ENCODE data around the gene ENTR1. TPM values are rescaled to one million over a fixed set of nuclear protein-coding genes. Genes with fewer than 3 reads are reported as not detected.

Gene ENTR1
- total and polyA plus RNA-seq, 2 experiments from 2014 or later: 25.6 to 30.2 TPM

DNA sequence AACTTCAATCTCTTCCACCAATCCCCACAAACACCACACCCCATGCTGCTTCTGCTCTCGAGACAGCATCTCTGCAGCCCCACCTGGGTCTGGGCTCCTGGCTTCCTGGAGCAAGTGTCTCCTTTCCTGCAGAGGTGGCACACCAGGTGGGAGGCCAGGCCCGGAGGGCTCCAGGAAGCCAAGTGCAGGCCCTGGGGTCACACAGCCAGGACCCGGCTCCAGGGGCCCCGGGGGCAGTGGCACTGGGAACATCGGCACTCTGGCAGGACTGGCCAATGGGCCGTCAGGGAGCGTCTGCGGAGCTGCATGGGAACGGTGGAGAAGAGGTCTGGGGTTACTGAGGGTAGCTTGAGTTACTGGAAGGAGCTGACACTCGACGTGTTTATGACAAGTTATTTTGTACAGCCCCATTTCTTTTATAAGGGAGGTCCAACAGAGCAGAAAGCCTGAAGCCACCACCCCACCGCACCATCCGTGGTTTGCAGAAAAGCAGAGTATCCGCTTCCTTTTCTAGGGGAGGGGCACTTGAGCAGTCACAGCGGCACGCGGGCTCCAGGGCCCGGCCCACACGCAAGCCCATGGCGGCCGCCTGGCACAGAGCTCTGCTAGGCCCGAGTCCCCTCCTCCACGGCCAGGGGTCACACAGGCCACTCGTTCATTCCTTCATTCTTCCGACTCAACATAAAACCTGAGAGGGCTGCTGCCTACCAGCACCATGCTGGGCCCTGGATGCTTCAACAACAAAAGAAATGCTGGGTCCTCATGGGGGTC, 43.8 kb upstream of the ENTR1 start:
- Histone ChIP-seq H3K9me3 (ENCODE audit: low read depth) (no peaks in the 10 kb centered on the region), H3K4me1 (ENCODE audit: low read depth) (no peaks in the 10 kb centered on the region), H3K4me3 (no peak overlapping the region), H3K27me3 (no peaks in the 10 kb centered on the region), H3K36me3 (peaks cover 54% of the 10 kb centered on the region), H3K27ac (no peak overlapping the region)
- no peak for DNase-seq (ENCODE audit: low read depth in 1 of 2, low spot score in 1 of 2)
- TF ChIP-seq, protein P1, sequence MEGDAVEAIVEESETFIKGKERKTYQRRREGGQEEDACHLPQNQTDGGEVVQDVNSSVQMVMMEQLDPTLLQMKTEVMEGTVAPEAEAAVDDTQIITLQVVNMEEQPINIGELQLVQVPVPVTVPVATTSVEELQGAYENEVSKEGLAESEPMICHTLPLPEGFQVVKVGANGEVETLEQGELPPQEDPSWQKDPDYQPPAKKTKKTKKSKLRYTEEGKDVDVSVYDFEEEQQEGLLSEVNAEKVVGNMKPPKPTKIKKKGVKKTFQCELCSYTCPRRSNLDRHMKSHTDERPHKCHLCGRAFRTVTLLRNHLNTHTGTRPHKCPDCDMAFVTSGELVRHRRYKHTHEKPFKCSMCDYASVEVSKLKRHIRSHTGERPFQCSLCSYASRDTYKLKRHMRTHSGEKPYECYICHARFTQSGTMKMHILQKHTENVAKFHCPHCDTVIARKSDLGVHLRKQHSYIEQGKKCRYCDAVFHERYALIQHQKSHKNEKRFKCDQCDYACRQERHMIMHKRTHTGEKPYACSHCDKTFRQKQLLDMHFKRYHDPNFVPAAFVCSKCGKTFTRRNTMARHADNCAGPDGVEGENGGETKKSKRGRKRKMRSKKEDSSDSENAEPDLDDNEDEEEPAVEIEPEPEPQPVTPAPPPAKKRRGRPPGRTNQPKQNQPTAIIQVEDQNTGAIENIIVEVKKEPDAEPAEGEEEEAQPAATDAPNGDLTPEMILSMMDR (IDR thresholded peaks at IDR 0.05; ENCODE audit: low read depth, low read length): no peak

DNA sequence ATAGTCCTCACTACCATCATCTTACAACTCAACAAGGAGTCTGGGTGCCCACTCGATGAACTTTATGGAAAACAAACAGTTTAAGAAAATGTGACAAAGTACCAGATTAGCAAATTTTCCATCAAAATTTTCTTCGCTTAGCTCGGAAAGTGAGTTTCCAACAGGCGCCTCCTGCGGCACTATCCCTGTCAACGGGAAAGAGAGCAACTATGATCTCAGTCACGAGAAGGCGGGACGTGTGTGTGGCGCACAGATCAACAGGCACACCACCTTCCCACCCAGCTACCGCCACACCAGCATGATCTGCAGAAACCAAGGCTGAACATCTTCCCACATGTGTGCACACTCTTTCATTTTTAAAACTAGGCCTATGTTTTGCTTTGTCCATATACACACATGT, 42.9 kb upstream of the ENTR1 start:
- H3K4me3 ChIP-seq: no peak overlapping the region
- H3K36me3 ChIP-seq: peaks cover 55% of the 10 kb centered on the region
- H3K27ac ChIP-seq: no peak overlapping the region
- H3K27me3 ChIP-seq: no peaks in the 10 kb centered on the region
- no peak for DNase-seq (ENCODE audit: low read depth in 1 of 2, low spot score in 1 of 2)
- no peaks in the 10 kb centered on the region for H3K9me3 ChIP-seq (ENCODE audit: low read depth)
- no peaks in the 10 kb centered on the region for H3K4me1 ChIP-seq (ENCODE audit: low read depth)
- TF ChIP-seq, protein P1 (IDR thresholded peaks at IDR 0.05; ENCODE audit: low read depth, low read length): no peak

DNA sequence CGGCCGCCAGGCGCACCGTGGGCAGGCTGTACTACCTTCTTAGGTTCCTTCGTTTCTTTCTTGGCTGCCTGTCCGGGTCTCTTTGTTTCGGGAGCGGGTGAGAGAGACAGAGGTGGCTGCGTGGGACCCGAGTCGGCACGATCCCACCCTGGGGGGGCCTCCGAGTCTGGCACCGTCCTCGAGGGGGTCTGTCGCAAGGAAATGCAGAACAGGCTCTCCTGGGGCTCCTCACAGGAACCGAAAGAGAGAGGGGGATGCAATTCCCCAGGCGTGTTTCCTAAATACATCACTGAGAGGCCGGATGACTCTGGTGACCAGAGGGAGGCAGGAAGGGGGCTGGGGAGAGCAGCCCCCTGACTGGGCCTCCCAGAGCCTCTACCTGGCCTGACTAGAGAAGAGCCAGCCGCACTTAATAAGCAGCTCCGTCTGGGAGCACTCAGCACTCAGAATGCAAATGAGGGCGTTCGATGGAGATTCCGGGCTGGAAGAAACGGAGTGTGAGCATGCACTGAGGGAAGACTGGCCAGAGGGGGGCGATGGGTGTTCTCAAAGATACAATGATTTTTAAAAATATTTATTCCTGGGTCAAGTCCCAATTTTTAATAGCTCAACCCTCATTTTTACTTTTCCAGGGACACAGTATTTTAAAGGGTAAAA, 40.9 kb upstream of the ENTR1 start:
- H3K27ac ChIP-seq: peak overlapping the region; percentile 43
- no peak overlapping the region for H3K4me3 ChIP-seq
- no peaks in the 10 kb centered on the region for H3K9me3 ChIP-seq (ENCODE audit: low read depth)
- TF ChIP-seq, protein P1 (IDR thresholded peaks at IDR 0.05; ENCODE audit: low read depth, low read length): no peak
- peak in 1 of 2 donors; percentile 65 for DNase-seq (ENCODE audit: low read depth in 1 of 2, low spot score in 1 of 2)
- no peaks in the 10 kb centered on the region for H3K27me3 ChIP-seq
- no peaks in the 10 kb centered on the region for H3K4me1 ChIP-seq (ENCODE audit: low read depth)
- peaks cover 51% of the 10 kb centered on the region for H3K36me3 ChIP-seq

DNA sequence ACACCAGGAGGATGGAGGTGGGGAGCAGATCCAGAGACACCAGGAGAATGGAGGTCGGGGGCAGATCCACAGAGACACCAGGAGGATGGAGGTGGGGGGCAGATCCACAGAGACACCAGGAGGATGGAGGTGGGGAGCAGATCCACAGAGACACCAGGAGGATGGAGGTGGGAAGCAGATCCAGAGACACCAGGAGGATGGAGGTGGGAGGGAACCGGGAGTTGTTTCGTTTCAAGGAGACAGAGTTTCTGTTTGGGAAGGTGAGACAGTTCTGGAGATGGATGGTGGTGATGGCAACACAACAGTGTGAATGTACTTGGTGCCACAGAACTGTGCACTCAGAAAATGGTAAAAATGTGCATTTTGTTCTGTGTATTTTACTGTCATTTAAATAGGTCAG, 38.2 kb upstream of the ENTR1 start:
- no peak for DNase-seq (ENCODE audit: low read depth in 1 of 2, low spot score in 1 of 2)
- Histone ChIP-seq H3K27ac (no peak overlapping the region), H3K4me3 (no peak overlapping the region), H3K36me3 (peaks cover 44% of the 10 kb centered on the region), H3K27me3 (no peaks in the 10 kb centered on the region), H3K4me1 (ENCODE audit: low read depth) (no peaks in the 10 kb centered on the region), H3K9me3 (ENCODE audit: low read depth) (no peaks in the 10 kb centered on the region)
- TF ChIP-seq, protein P1 (IDR thresholded peaks at IDR 0.05; ENCODE audit: low read depth, low read length): no peak

DNA sequence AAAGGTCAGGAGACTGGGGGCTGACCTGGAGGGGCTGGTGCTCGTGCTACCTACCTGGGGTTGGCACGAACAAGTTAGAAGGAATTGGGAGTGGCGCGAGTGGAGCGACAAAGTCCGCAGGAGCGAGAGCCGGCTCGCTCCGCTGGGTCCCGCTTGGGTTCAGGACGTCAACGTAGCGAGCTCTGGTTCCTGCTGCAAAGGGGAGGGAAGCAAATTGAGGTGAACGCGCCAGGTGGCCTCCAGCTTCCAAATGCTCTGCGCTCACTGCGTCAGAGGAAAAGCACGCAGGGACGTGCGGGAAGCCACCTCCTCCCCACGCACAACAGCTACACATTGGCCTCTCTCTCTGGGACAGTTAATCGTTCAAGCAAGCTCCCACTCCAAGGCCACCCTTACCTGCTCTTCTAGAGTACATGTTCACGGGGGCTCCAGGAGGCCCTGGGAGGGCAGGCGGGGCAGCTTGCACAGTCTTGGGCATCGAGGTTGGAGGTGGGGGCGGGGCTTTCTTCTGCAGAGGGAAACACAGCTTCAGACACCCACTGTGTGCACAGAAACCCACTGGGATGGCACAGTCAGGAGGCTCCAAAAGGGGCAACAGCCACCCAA, 36.9 kb upstream of the ENTR1 start:
- no peak overlapping the region for H3K4me3 ChIP-seq
- H3K4me1 ChIP-seq (ENCODE audit: low read depth): no peaks in the 10 kb centered on the region
- peaks cover 50% of the 10 kb centered on the region for H3K36me3 ChIP-seq
- no peaks in the 10 kb centered on the region for H3K9me3 ChIP-seq (ENCODE audit: low read depth)
- no peak overlapping the region for H3K27ac ChIP-seq
- DNase-seq (ENCODE audit: low read depth in 1 of 2, low spot score in 1 of 2): no peak
- H3K27me3 ChIP-seq: no peaks in the 10 kb centered on the region
- TF ChIP-seq, protein P1 (IDR thresholded peaks at IDR 0.05; ENCODE audit: low read depth, low read length): no peak

All from cardiac muscle cell (in vitro differentiated cells and primary cell).